ENCODE results near the gene PHLDB1.

DNA sequence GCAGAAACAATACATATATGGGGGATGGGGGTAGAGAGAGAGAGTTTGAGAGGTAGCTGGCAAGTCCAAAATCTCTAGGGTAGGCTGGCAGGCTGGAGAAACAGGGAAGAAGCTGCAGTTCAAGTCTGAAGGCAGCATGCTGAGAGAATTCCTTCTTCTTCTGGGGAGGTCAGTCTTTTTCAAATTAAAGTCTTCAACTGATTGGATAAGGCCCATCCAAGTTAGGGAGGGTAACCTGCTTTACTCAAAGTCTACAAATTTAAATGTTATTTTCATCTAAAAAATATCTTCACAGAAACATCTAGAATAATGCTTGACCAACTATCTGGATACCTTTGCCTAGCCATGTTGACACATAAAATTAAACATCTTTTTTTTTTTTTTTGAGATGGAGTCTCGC, 75.0 kb downstream of the PHLDB1 start:
- TF ChIP-seq, protein P1, sequence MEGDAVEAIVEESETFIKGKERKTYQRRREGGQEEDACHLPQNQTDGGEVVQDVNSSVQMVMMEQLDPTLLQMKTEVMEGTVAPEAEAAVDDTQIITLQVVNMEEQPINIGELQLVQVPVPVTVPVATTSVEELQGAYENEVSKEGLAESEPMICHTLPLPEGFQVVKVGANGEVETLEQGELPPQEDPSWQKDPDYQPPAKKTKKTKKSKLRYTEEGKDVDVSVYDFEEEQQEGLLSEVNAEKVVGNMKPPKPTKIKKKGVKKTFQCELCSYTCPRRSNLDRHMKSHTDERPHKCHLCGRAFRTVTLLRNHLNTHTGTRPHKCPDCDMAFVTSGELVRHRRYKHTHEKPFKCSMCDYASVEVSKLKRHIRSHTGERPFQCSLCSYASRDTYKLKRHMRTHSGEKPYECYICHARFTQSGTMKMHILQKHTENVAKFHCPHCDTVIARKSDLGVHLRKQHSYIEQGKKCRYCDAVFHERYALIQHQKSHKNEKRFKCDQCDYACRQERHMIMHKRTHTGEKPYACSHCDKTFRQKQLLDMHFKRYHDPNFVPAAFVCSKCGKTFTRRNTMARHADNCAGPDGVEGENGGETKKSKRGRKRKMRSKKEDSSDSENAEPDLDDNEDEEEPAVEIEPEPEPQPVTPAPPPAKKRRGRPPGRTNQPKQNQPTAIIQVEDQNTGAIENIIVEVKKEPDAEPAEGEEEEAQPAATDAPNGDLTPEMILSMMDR (IDR thresholded peaks at IDR 0.05): no peak
- TF ChIP-seq EZH2 (IDR thresholded peaks at IDR 0.05): no peak

All from neural progenitor cell (in vitro differentiated cells).